ENCODE data around the gene OR5H2. TPM values are rescaled to one million over a fixed set of nuclear protein-coding genes. Genes with fewer than 3 reads are reported as not detected.

The OR5H2 gene
- total RNA-seq, result not detected in 2 replicates

GRCh38 chr3:98282205-98282604 is at the start of gene OR5H2:
TSS of gene OR5H2 (plus strand) at chr3:98282505. CDS start at chr3:98282903, 398 bp downstream.

DNA sequence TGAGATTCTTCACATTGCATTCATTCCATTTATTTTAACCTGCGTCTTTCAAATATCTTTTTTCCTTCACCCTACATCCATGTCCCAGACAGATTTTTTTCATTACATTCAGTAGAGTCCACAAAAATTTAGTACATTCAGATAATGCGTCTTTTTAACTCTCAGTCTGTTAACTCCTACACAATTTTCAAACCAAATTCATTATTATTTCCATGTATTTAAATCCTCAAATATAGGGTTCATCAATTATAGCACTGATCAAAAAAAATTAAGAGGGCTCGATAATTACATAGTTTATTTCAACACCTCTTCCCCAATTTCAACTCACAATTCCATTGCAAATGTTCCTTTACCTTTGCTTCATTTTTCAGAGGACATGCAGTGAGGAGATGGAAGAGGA is 18.4 kb upstream of the OR5H2 start, which contains the start of gene OR5H6:
Gene OR5H6, plus strand, starts transcription at position 301 of the 400 bp plus-strand sequence. Its CDS starts 89 bp downstream, at position 390.

Other genes with a start within 250 kb of the OR5H2 start
- not detected in 2 replicates for gene GABRR3, start 247.2 kb upstream of the OR5H2 start, total RNA-seq
- not detected in 2 replicates for gene OR5AC2, start 195.3 kb upstream of the OR5H2 start, total RNA-seq
- not detected in 2 replicates for gene OR5H1, start 151.8 kb upstream of the OR5H2 start, total RNA-seq
- gene OR5H14, start 135.0 kb upstream of the OR5H2 start, total RNA-seq, result not detected in 2 replicates
- gene OR5H15, start 115.8 kb upstream of the OR5H2 start, total RNA-seq, result not detected in 2 replicates
- gene OR5H6, start 18.3 kb upstream of the OR5H2 start, total RNA-seq, result not detected in 2 replicates
- not detected in 2 replicates for gene OR5K4, start 71.3 kb downstream of the OR5H2 start, total RNA-seq
- not detected in 2 replicates for gene OR5K3, start 108.2 kb downstream of the OR5H2 start, total RNA-seq
- not detected in 2 replicates for gene OR5K1, start 180.7 kb downstream of the OR5H2 start, total RNA-seq
- gene OR5K2, start 215.2 kb downstream of the OR5H2 start, total RNA-seq, result not detected in 2 replicates
- 110 and 139 TPM in 2 replicates for gene CLDND1, start 240.4 kb downstream of the OR5H2 start, total RNA-seq
- gene GPR15, start 249.5 kb downstream of the OR5H2 start, total RNA-seq, result not detected in 2 replicates

Data from thoracic aorta endothelial cell (primary cell).